ENCODE results near the gene PKNOX1. TPM values are rescaled to one million over a fixed set of nuclear protein-coding genes. Genes with fewer than 3 reads are reported as not detected.
"Not testable (repeated sequence)": the region's sequence is repeated elsewhere in the genome, so short reads cannot be mapped to it uniquely, and the experiment has no call there.

Gene PKNOX1
- total RNA-seq, 1 donor from 2014 or later, result 14.9 TPM

DNA sequence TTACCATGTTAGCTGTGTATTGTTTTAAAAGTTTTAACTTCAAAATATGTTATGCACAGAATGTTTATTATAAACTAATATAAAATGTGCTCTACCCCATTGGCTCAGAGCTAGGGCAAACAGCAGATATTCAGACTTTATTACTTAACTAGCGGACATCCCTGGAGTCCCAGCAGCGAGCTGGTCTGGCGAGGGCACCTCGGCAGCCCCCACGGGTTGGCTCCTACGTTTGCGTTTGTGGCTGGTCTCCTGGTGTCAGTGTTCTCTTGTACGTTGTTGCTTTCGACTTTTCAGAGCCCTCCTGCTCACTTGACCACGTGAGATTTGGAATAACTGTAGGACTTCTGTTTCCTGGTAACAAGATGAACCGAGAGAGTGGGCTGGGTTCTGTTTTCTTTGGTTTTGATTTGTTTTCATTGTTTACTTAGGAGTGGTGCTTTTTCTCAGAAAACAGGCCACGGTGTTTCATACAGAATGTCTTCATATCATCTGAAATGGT, 56.8 kb downstream of the PKNOX1 start:
- H3K4me3 ChIP-seq, result no peak overlapping the region
- H3K36me3 ChIP-seq, result peaks cover 37% of the 10 kb centered on the region
- TF ChIP-seq, protein P1, sequence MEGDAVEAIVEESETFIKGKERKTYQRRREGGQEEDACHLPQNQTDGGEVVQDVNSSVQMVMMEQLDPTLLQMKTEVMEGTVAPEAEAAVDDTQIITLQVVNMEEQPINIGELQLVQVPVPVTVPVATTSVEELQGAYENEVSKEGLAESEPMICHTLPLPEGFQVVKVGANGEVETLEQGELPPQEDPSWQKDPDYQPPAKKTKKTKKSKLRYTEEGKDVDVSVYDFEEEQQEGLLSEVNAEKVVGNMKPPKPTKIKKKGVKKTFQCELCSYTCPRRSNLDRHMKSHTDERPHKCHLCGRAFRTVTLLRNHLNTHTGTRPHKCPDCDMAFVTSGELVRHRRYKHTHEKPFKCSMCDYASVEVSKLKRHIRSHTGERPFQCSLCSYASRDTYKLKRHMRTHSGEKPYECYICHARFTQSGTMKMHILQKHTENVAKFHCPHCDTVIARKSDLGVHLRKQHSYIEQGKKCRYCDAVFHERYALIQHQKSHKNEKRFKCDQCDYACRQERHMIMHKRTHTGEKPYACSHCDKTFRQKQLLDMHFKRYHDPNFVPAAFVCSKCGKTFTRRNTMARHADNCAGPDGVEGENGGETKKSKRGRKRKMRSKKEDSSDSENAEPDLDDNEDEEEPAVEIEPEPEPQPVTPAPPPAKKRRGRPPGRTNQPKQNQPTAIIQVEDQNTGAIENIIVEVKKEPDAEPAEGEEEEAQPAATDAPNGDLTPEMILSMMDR (IDR thresholded peaks at IDR 0.05), result no peak
- intact Hi-C loops (cut with DNase I), result no loop called here
- peak; percentile 36 for DNase-seq
- no peaks in the 10 kb centered on the region for H3K4me1 ChIP-seq
- H3K9me3 ChIP-seq, result no peaks in the 10 kb centered on the region
- no peak for ATAC-seq
- no peak overlapping the region for H3K27ac ChIP-seq
- H3K27me3 ChIP-seq, result no peaks in the 10 kb centered on the region

DNA sequence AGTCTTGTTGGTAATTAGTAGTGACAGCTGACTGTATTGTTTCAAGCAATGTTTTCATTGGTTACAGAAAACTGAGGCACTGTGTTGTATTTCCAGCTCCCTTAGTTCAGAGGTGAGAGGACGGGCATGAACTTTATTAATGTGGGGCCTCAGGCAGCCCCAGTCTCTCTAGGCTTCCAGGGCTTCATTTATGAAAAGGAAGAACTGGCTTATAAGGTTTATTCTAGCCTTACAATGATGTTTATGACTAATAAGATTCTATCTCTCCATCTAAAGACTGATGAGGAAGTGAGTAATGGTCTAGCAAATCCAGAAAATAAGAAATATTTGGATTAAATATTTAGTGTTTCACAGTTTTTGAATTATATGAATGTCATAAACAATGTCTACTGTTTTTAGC, 59.7 kb downstream of the PKNOX1 start:
- intact Hi-C loops (cut with DNase I), result no loop called here
- Histone ChIP-seq H3K36me3 (peaks cover 31% of the 10 kb centered on the region), H3K27me3 (no peaks in the 10 kb centered on the region), H3K4me3 (no peak overlapping the region), H3K4me1 (no peaks in the 10 kb centered on the region), H3K27ac (no peak overlapping the region), H3K9me3 (no peaks in the 10 kb centered on the region)
- no peak for DNase-seq
- TF ChIP-seq, protein P1 (IDR thresholded peaks at IDR 0.05), result no peak
- no peak for ATAC-seq

DNA sequence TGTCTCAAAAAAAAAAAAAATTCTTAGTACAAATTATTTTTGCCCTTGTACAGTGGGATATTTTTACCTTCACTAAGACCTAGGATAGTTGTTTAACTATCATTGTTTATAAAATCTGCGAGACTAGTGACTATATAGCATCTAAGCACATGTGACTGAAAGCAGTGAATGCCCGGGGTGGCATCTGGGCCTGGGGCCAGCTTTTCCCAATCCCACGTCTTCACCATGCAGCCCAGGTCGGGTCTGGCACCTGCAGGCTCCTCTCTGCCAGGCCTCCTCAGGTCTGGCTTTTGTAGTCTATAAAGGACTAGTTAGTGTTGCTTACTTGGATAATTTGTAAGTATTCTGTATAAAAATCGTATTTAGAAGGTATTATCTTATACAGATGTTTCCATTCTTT, 60.5 kb downstream of the PKNOX1 start:
- peak; percentile 19 for DNase-seq
- ATAC-seq, result no peak
- H3K4me3 ChIP-seq, result no peak overlapping the region

DNA sequence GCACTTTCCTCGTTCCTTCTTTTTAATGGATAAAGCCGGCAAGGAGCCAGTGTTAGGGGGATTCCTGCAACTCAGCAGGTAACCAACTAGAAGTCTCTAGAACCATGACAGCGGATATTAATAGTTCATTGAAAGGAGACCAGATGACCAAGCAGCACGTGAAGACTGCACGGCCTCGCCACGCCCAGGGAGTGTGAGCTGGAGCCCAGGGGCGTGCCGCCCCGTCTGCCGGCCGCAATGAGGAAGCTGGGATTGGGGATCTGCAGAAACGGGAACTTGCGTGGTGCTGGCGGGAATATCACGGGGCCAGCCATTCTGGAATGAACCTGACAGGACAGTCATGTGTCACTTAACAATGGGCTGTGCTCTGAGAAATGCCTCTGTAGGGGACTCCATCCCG, 62.5 kb downstream of the PKNOX1 start:
- DNase-seq (peak; percentile 85), ATAC-seq (peak; percentile 93)
- H3K27me3 ChIP-seq; H3K36me3 ChIP-seq; intact Hi-C loops (cut with DNase I); H3K27ac ChIP-seq; H3K9me3 ChIP-seq; H3K4me1 ChIP-seq; H3K4me3 ChIP-seq: not testable (repeated sequence)

More for the DNA sequence above, 60.5 kb downstream of the PKNOX1 start:
- Histone ChIP-seq H3K36me3 (peaks cover 24% of the 10 kb centered on the region), H3K9me3 (no peaks in the 10 kb centered on the region), H3K4me1 (no peaks in the 10 kb centered on the region), H3K27ac (no peak overlapping the region), H3K27me3 (no peaks in the 10 kb centered on the region)
- intact Hi-C loops (cut with DNase I), result no loop called here
- TF ChIP-seq, protein P1 (IDR thresholded peaks at IDR 0.05), result no peak

GRCh38 chr21:43037918-43038658, 63.7 kb downstream of the PKNOX1 start:
- H3K4me3 ChIP-seq; H3K4me1 ChIP-seq; ATAC-seq; H3K27ac ChIP-seq; H3K27me3 ChIP-seq; H3K9me3 ChIP-seq; intact Hi-C loops (cut with DNase I); H3K36me3 ChIP-seq: not testable (repeated sequence)
- peak; percentile 45 for DNase-seq

GRCh38 chr21:43038659-43039044, 64.3 kb downstream of the PKNOX1 start:
- peak; percentile 80 for DNase-seq

GRCh38 chr21:43042169-43042568, 67.8 kb downstream of the PKNOX1 start:
- H3K9me3 ChIP-seq; H3K27ac ChIP-seq; H3K36me3 ChIP-seq; intact Hi-C loops (cut with DNase I); H3K27me3 ChIP-seq; H3K4me3 ChIP-seq; ATAC-seq; H3K4me1 ChIP-seq: not testable (repeated sequence)
- peak; percentile 46 for DNase-seq

More at GRCh38 chr21:43038659-43039044, 64.3 kb downstream of the PKNOX1 start:
- H3K27me3 ChIP-seq; H3K4me3 ChIP-seq; H3K9me3 ChIP-seq; H3K27ac ChIP-seq; H3K36me3 ChIP-seq; intact Hi-C loops (cut with DNase I); H3K4me1 ChIP-seq: not testable (repeated sequence)
- ATAC-seq, result peak; percentile 65

DNA sequence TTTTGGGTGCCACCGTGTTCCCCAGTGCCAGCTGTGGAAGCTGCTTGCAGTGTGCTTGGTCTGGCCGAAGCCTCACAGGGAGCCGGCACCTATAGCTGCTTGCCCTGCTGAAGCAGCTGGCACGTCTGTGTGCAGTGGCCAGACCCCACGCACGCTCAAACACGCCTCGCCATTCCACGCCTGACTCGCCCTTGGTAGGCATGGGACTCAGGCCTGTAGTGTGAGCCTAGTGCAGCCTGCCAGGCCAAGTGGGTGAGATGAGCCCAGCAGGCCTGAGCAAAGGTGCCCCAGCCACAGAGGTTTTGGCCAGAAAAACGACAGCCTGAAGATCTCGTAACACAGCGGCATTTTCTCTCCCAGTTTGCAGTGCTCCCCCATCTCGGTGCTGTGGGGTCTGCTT, 68.9 kb downstream of the PKNOX1 start:
- intact Hi-C loops (cut with DNase I); H3K4me3 ChIP-seq; H3K27ac ChIP-seq; H3K36me3 ChIP-seq; H3K9me3 ChIP-seq; H3K27me3 ChIP-seq; ATAC-seq; H3K4me1 ChIP-seq: not testable (repeated sequence)
- peak; percentile 23 for DNase-seq

DNA sequence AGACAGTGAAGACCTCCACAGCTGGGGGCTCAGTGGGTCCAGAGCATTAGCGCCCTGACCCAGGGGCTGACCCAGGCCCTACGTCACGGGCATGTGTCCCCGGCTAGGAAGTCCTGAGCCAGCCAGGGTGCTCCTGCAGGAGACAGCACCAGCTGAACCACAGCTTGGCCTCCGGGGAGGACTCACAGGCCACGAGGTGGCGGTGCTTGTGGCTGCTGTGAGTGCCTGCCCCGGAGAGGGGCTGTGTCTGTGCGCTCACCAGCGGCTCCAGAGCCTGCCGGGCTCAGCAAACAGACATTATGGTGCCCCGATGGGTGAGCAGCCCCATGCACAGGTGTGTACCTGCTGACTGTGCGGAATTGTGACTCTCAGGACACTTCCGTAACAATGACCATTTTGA, 70.2 kb downstream of the PKNOX1 start:
- H3K36me3 ChIP-seq; H3K27me3 ChIP-seq; intact Hi-C loops (cut with DNase I); H3K27ac ChIP-seq; ATAC-seq; H3K4me3 ChIP-seq; H3K9me3 ChIP-seq; H3K4me1 ChIP-seq: not testable (repeated sequence)
- DNase-seq, result peak; percentile 53

DNA sequence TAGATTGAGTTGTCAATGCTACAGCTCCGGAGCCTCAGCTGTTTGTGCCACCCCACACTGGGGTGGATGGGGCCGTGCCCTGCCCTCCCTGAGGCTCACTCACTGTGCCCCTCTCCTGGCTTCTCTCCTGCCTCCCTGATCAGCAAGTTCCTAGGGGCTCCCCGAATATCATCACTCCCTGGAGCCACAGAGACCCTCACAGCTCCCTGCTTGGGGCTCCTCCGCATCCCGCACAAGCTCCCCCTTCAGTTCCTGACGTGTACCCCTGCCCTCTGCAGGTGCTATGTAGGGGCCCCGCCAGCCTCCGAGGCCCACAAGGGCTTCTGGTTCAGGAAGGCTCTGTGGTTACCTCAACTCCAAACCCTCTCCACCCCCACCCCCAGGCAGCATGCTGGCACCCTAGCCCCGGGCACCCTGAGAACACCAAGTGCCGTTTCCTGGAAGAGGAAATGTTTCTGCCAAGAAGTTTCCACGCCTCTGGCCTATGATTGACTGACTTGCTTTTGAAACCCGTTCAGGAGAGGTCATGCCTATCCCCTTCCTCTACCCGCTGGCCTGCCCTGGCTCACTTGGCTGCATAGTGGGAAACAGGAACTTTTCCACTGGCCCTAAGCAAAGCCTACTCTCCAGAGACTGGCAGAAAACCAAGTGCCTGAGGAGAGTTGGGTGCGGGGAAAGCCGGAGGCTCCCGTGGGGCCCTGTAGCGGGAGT, 71.0 kb downstream of the PKNOX1 start:
- H3K27me3 ChIP-seq; H3K9me3 ChIP-seq; intact Hi-C loops (cut with DNase I); H3K4me1 ChIP-seq; H3K36me3 ChIP-seq; H3K4me3 ChIP-seq: not testable (repeated sequence)
- peak; percentile 59 for DNase-seq
- H3K27ac ChIP-seq, result peak overlapping the region; percentile 51
- ATAC-seq, result peak; percentile 90
